PC-9 (cell line): ENCODE results near the gene SLC6A8. TPM values are rescaled to one million over a fixed set of nuclear protein-coding genes. Genes with fewer than 3 reads are reported as not detected.

Experiments
- BruUV-seq: library from RNA; stranded (reverse); fragments of 400-500 nt; replicated peaks from 2 replicates; lab custom pipeline; 2021; lab: Mats Ljungman, UMichigan
- CTCF ChIA-PET: fragments of 300-600 bp; sonication (Branson Sonifier 250); formaldehyde crosslinking; loops from one replicate; lab custom pipeline; 2022; ENCODE audit warnings: antibody characterized with exemption; lab: Charles Lee
- POLR2A ChIA-PET: fragments of 300-600 bp; sonication (Branson Sonifier 250); formaldehyde crosslinking; loops from one replicate; lab custom pipeline; 2022; ENCODE audit warnings: antibody characterized with exemption; ENCODE audit not compliant: unreplicated experiment; lab: Charles Lee
- DNase-seq, 2 experiments: peaks; one replicate each; pipeline versions ENCODE4 v3.0.0 to v3.0.0-alpha.2; 2015 to 2022; ENCODE audit warnings: mixed read lengths in 1 of 2
- H2AFZ ChIP-seq: fragments of 200-600 bp; sonication (generic); 2 replicates; pipeline ENCODE4 v1.8.1; 2017; ENCODE audit warnings: antibody characterized with exemption
- H3F3A ChIP-seq: fragments of 200-600 bp; sonication (generic); 2 replicates; pipeline ENCODE4 v1.8.1; 2017; ENCODE audit warnings: antibody characterized with exemption, mild to moderate bottlenecking, low read depth; ENCODE audit not compliant: insufficient read depth
- H3K27ac ChIP-seq: fragments of 200-600 bp; sonication (generic); 2 replicates; pipeline ENCODE4 v1.6.1; 2016; ENCODE audit warnings: mixed run types
- H3K27me3 ChIP-seq: fragments of 200-600 bp; sonication (generic); 2 replicates; pipeline ENCODE4 v1.6.1; 2016; ENCODE audit warnings: low read depth, mixed run types; ENCODE audit not compliant: insufficient read depth
- H3K36me3 ChIP-seq: fragments of 200-600 bp; sonication (generic); 2 replicates; pipeline ENCODE4 v1.6.1; 2016; ENCODE audit warnings: low read depth, mixed run types
- H3K4me1 ChIP-seq: fragments of 200-600 bp; sonication (generic); replicated peaks from 2 replicates; pipeline ENCODE4 v1.6.1; 2016; ENCODE audit warnings: mixed run types; ENCODE audit not compliant: insufficient read depth
- H3K4me2 ChIP-seq: fragments of 200-600 bp; sonication (generic); 2 replicates; pipeline ENCODE4 v1.6.1; 2017; ENCODE audit warnings: mixed run types
- H3K4me3 ChIP-seq: fragments of 200-600 bp; sonication (generic); 2 replicates; pipeline ENCODE4 v1.6.1; 2016; ENCODE audit warnings: mixed run types
- H3K79me2 ChIP-seq: fragments of 200-600 bp; sonication (generic); 2 replicates; pipeline ENCODE4 v1.6.1; 2017; ENCODE audit warnings: low read depth, mixed run types
- H3K9me2 ChIP-seq: fragments of 200-600 bp; sonication (generic); 2 replicates; pipeline ENCODE4 v1.8.1; 2017; ENCODE audit warnings: mild to moderate bottlenecking; ENCODE audit not compliant: insufficient read depth
- H3K9me3 ChIP-seq: fragments of 200-600 bp; sonication (generic); 2 replicates; pipeline ENCODE4 v1.8.1; 2016; ENCODE audit warnings: low read depth; ENCODE audit not compliant: insufficient read depth
- H4K20me1 ChIP-seq: fragments of 200-600 bp; sonication (generic); 2 replicates; pipeline ENCODE4 v1.8.1; 2017; ENCODE audit not compliant: insufficient read depth
- EZH2 ChIP-seq: fragments of 200-600 bp; sonication (generic); IDR thresholded peaks from 2 replicates; pipeline ENCODE4 v1.8.0; 2017; ENCODE audit warnings: antibody characterized with exemption, low read depth
- intact Hi-C: fragments of 100-400 bp; cut with micrococcal nuclease; formaldehyde crosslinking; loops from one replicate; pipeline ENCODE4 v1.10.0; 2022; ENCODE audit not compliant: unreplicated experiment
- total RNA-seq: library from RNA; stranded (reverse); gene quantifications from 2 replicates; pipeline ENCODE4 v1.2.3, GENCODE V29; 2021
- TF ChIP-seq, protein P1 (sequence below): fragments of 200-600 bp; sonication (generic); conservative IDR thresholded peaks from 2 replicates; pipeline ENCODE4 v1.6.1; 2017; ENCODE audit warnings: mixed run types, antibody characterized with exemption, mild to moderate bottlenecking, moderate library complexity

Gene SLC6A8
- total RNA-seq, 1 experiment from 2014 or later: 40.5 TPM

- Histone ChIP-seq H3K4me1 (no peaks in the 10 kb centered on the region), H2AFZ (no peak overlapping the region), H4K20me1 (no peaks in the 10 kb centered on the region), H3K4me3 (no peak overlapping the region), H3K27ac (no peak overlapping the region), H3K36me3 (no peaks in the 10 kb centered on the region), H3K9me3 (no peaks in the 10 kb centered on the region), H3K4me2 (no peak overlapping the region), H3K27me3 (no peaks in the 10 kb centered on the region), H3F3A (no peaks in the 10 kb centered on the region), H3K9me2 (no peaks in the 10 kb centered on the region), H3K79me2 (no peaks in the 10 kb centered on the region)
- POLR2A ChIA-PET: interaction anchor here (0.6 kb wide), 1 partner anchor 13 kb away, joined by 5 read pairs; no protein-coding TSS in a partner anchor
- no peak for DNase-seq
- CTCF ChIA-PET: interaction anchor here (0.6 kb wide), 1 partner anchor 16 kb away, joined by 5 read pairs; no protein-coding TSS in a partner anchor
- intact Hi-C loops: no loop called here
- TF ChIP-seq EZH2: no peak
- TF ChIP-seq, protein P1, sequence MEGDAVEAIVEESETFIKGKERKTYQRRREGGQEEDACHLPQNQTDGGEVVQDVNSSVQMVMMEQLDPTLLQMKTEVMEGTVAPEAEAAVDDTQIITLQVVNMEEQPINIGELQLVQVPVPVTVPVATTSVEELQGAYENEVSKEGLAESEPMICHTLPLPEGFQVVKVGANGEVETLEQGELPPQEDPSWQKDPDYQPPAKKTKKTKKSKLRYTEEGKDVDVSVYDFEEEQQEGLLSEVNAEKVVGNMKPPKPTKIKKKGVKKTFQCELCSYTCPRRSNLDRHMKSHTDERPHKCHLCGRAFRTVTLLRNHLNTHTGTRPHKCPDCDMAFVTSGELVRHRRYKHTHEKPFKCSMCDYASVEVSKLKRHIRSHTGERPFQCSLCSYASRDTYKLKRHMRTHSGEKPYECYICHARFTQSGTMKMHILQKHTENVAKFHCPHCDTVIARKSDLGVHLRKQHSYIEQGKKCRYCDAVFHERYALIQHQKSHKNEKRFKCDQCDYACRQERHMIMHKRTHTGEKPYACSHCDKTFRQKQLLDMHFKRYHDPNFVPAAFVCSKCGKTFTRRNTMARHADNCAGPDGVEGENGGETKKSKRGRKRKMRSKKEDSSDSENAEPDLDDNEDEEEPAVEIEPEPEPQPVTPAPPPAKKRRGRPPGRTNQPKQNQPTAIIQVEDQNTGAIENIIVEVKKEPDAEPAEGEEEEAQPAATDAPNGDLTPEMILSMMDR: no peak
- BruUV-seq: no TSS peak
These were observed 34.2 kb upstream of the SLC6A8 start for GRCh38 chrX:153653556-153653955.

- no peaks in the 10 kb centered on the region for H3F3A ChIP-seq
- POLR2A ChIA-PET: no interaction called here
These were observed 30.6 kb upstream of the SLC6A8 start for GRCh38 chrX:153657161-153657560.

DNA sequence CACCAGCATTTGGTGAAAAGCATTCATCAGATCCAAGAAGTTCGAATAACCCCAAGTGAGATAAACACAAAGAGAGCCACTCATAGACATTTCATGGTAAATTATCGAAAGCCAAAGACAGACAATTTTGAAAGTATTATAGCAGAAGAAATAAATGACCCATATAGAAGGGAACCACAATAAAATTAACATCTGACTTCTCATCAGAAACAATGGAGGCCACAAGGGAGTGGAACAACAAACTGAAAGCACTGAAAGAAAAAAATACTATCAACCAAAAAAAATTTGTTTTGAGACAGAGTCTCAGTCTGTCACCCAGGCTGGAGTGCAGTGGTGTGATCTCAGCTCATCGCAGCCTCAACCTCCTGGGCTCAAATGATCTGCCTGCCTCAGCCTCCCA is 28.5 kb upstream of the SLC6A8 start:
- ChIA-PET POLR2A (no interaction called here), CTCF (no interaction called here)
- Histone ChIP-seq H3K79me2 (no peaks in the 10 kb centered on the region), H3K36me3 (no peaks in the 10 kb centered on the region), H3K4me3 (no peak overlapping the region), H3K4me1 (no peaks in the 10 kb centered on the region), H4K20me1 (no peaks in the 10 kb centered on the region), H3F3A (no peaks in the 10 kb centered on the region), H3K9me3 (no peaks in the 10 kb centered on the region), H3K27me3 (0 out of 2 replicates have a peak, but pooled peaks cover 4% of the 10 kb centered on the region), H2AFZ (no peak overlapping the region), H3K27ac (no peak overlapping the region), H3K9me2 (no peaks in the 10 kb centered on the region), H3K4me2 (no peak overlapping the region)
- BruUV-seq: no TSS peak
- intact Hi-C loops: no loop called here
- TF ChIP-seq, protein P1: no peak
- TF ChIP-seq EZH2: no peak
- DNase-seq: no peak

More at GRCh38 chrX:153657161-153657560, 30.6 kb upstream of the SLC6A8 start:
- H3K9me3 ChIP-seq: no peaks in the 10 kb centered on the region
- no peaks in the 10 kb centered on the region for H3K9me2 ChIP-seq
- H3K27ac ChIP-seq: no peak overlapping the region
- BruUV-seq: no TSS peak
- no peaks in the 10 kb centered on the region for H3K36me3 ChIP-seq
- H3K79me2 ChIP-seq: no peaks in the 10 kb centered on the region
- CTCF ChIA-PET: interaction anchor here (0.6 to 1.2 kb wide), 2 partner anchors 10 to 30 kb away, joined by 3 to 4 read pairs; partner anchors contain the start of gene SLC6A8
- no peak overlapping the region for H3K4me3 ChIP-seq
- no peak for DNase-seq
- H2AFZ ChIP-seq: no peak overlapping the region
- no peak for TF ChIP-seq EZH2
- TF ChIP-seq, protein P1: no peak
- H3K27me3 ChIP-seq: 0 out of 2 replicates have a peak, but pooled peaks cover 4% of the 10 kb centered on the region
- intact Hi-C loops: no loop called here
- no peaks in the 10 kb centered on the region for H3K4me1 ChIP-seq
- H4K20me1 ChIP-seq: no peaks in the 10 kb centered on the region
- H3K4me2 ChIP-seq: no peak overlapping the region
